Natural killer cell treated with Interleukin-12 subunit alpha and Interleukin-12 subunit beta and Interleukin-15 and Interleukin-18, amount 100 ng/mL, for 72 hours (primary cell): ENCODE measurements around the gene EFNA4. TPM values are rescaled to one million over a fixed set of nuclear protein-coding genes. Genes with fewer than 3 reads are reported as not detected.

Experiments used
- ATAC-seq, 2 donors: fragments of 150-1000 bp; cut with Tn5 transposase in 1 of 2; sonication (Bioruptor Pico), chemical (Tn5 transposase) in 1 of 2; 2 replicates each; pipeline ENCODE4 v1.10.0; 2021
- DNase-seq: peaks from one replicate; pipeline ENCODE4 v3.0.0; 2022; ENCODE audit warnings: low spot score
- H3K27ac Mint-ChIP-seq, 2 donors: 1 replicate in 1 of 2; 2 replicates in 1 of 2; pipeline ENCODE4 v1.8.0; 2022; ENCODE audit warnings: mixed read lengths in 2 of 2, mild to moderate bottlenecking in 1 of 2, moderate library complexity in 1 of 2
- H3K27me3 Mint-ChIP-seq, 2 donors: 1 replicate in 1 of 2; 2 replicates in 1 of 2; pipeline ENCODE4 v1.8.0; 2022; ENCODE audit warnings: mixed read lengths in 2 of 2
- H3K36me3 Mint-ChIP-seq: one replicate; pipeline ENCODE4 v1.8.0; 2022; ENCODE audit warnings: mixed read lengths
- H3K4me1 Mint-ChIP-seq, 2 donors: 1 replicate in 1 of 2; 2 replicates in 1 of 2; pipeline ENCODE4 v1.8.0; 2022; ENCODE audit warnings: low read depth in 2 of 2, mixed read lengths in 2 of 2, mild to moderate bottlenecking in 1 of 2
- H3K4me3 Mint-ChIP-seq: one replicate; pipeline ENCODE4 v1.8.0; 2022; ENCODE audit warnings: mixed read lengths
- H3K9me3 Mint-ChIP-seq: 2 replicates; pipeline ENCODE4 v1.8.0; 2022; ENCODE audit warnings: mixed read lengths
- total RNA-seq, 2 donors: library from RNA; stranded (reverse); gene quantifications; one replicate each; pipeline ENCODE4 v1.2.3, GENCODE V29; 2022

EFNA4 gene
- total RNA-seq, 2 donors from 2014 or later: 1.7 to 4.7 TPM

DNA sequence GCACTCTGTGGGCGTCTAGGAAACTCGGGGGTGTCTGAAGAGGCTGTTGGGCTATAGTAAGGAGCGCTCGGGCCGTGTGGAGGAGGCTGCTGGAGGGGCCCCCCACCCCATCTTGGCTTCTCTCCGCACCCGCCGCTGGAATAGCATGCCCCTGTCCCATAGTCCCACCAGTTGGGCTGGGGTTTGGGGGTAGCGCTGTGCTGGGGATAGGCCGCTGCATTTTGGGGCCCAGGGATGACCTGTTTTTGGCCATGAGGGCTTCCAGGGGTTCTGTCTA, 15.6 kb downstream of the EFNA4 start:
- Mint-ChIP-seq H3K9me3 (no peaks in the 10 kb centered on the region), H3K4me1 (peaks cover 25% of the 10 kb centered on the region in 2 donors), H3K27ac (no peak overlapping the region), H3K36me3 (peaks cover 6% of the 10 kb centered on the region), H3K27me3 (peaks cover 26 to 36% of the 10 kb centered on the region in 2 donors), H3K4me3 (peak overlapping the region; percentile 65)
- ATAC-seq (no peak), DNase-seq (peak; percentile 57)

GRCh38 chr1:155079487-155080311, 16.2 kb downstream of the EFNA4 start:
- H3K36me3 Mint-ChIP-seq: peaks cover 6% of the 10 kb centered on the region
- ATAC-seq (no peak), DNase-seq (peak; percentile 58)
- H3K27me3 Mint-ChIP-seq: peaks cover 26 to 36% of the 10 kb centered on the region in 2 donors
- no peaks in the 10 kb centered on the region for H3K9me3 Mint-ChIP-seq
- H3K27ac Mint-ChIP-seq: no peak overlapping the region
- H3K4me1 Mint-ChIP-seq: peaks cover 27 to 30% of the 10 kb centered on the region in 2 donors
- peak overlapping the region; percentile 65 for H3K4me3 Mint-ChIP-seq

GRCh38 chr1:155080312-155081228, 17.0 kb downstream of the EFNA4 start:
- no peaks in the 10 kb centered on the region for H3K9me3 Mint-ChIP-seq
- DNase-seq (peak; percentile 32), ATAC-seq (no peak)
- H3K4me3 Mint-ChIP-seq: peak overlapping the region; percentile 81
- H3K36me3 Mint-ChIP-seq: peaks cover 6% of the 10 kb centered on the region
- no peak overlapping the region for H3K27ac Mint-ChIP-seq
- H3K4me1 Mint-ChIP-seq: peaks cover 31 to 37% of the 10 kb centered on the region in 2 donors
- H3K27me3 Mint-ChIP-seq: peaks cover 26 to 36% of the 10 kb centered on the region in 2 donors

DNA sequence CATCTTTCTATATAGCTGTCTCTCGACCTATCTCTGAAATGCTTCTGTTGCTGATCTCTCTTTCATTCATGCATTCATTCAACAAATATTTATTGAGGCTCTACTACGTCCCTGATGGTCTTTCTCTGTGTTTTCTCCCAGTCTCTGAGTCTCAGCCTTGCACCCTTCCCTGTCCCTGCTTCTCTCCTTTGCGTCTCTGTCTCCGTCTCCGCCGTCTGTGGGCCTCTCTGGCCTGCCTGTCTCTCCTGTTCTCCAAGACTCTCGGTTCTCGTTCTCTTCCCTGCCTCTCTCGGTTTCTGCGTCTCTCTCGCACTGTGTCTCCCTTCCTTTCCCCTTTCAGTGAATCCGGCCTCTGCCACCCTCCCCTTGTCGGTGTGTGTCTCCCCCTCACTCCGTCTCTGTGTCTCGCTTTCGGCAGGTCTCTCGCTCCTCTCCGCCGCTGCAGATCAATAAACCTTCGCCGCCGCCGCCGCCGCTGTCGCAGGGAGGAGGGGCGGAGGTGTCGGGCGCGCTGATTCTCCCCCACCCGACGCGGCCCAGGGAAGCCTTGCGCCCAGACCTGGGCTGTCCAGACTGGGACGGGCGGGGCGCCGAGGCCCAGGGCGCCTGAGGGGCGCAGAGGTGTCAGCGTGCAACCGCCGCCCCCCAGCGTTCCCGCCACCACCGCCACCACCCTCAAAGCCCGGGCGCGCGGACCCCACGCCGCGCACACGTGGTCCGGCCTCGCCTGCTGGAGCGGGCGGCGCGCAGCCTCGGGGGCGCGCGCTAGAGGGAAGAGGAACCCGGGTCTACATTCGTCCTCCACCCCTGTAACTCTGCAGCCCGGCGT, 18.1 kb downstream of the EFNA4 start:
- H3K36me3 Mint-ChIP-seq: peaks cover 6% of the 10 kb centered on the region
- ATAC-seq (no peak), DNase-seq (no peak)
- peaks cover 34 to 38% of the 10 kb centered on the region in 2 donors for H3K4me1 Mint-ChIP-seq
- peak overlapping the region; percentile 81 for H3K4me3 Mint-ChIP-seq
- H3K27ac Mint-ChIP-seq: peak overlapping the region in 1 of 2 donors; percentile 3
- peaks cover 26 to 36% of the 10 kb centered on the region in 2 donors for H3K27me3 Mint-ChIP-seq
- H3K9me3 Mint-ChIP-seq: no peaks in the 10 kb centered on the region

DNA sequence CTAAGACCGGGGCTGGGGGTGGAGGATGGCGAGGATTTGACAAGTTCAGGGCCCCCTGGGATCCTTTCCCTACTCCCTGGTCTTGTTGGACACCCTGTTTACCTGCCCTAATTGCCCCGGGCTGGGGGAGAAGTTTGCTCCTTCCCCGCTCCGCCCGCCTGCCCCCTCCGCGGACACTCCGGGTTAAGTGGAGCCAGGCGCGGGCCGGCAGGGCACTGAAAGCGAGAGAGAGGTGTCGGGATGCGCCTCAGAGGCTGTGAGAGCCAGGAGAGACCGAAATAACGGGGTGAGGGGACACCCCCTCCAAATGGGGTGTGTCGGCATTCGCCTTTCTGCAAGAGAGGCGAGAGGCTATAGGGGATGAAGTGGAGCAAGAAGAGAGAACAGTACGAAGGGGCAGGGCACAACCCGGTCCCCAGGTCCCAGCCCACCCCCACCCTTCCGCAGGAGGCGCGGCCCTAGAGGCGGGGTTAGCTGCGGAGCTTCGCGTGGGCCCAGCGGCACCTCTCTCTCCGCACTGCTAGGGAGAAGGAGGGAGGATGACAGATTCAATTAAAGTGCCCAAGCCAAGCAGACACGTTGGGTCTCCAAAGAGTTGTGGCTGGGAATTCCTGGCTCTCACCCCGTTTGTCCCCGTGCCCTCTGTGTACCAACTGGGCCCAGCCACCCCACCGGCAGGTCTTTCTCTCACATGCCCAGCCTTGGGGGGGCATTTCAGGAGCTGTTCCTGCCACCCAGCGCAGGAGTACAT, 18.9 kb downstream of the EFNA4 start:
- DNase-seq: no peak
- Mint-ChIP-seq H3K9me3 (no peaks in the 10 kb centered on the region), H3K4me1 (peaks cover 34 to 38% of the 10 kb centered on the region in 2 donors), H3K36me3 (peaks cover 6% of the 10 kb centered on the region), H3K27me3 (peaks cover 26 to 36% of the 10 kb centered on the region in 2 donors), H3K4me3 (peak overlapping the region; percentile 27), H3K27ac (no peak overlapping the region)
- ATAC-seq: no peak

DNA sequence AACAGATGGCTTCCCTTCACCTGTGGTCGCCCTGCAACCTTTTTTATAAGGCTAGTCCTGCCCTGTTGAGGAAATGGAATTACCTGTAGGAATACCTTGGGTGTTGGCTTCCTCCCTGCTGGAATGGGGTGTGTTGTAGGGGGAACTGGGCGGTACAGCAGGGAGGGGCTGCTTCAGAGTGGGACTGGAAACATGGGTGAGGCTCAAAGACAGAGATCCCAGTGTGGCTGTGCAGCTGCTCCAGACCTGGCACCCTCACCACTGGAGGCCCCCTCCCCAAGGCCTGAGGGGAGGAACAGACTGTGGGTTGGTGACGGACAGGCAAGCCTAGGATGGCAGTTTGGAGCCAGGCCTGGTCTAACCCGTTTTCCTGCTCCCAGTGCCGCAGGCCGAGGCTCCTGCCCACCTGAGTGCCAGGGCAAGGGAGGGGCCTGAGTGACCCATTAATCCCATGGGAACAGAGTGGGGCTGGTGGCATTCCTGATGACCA, 19.6 kb downstream of the EFNA4 start:
- Mint-ChIP-seq H3K9me3 (no peaks in the 10 kb centered on the region), H3K4me1 (peaks cover 34 to 38% of the 10 kb centered on the region in 2 donors), H3K36me3 (peaks cover 6% of the 10 kb centered on the region), H3K4me3 (no peak overlapping the region), H3K27ac (no peak overlapping the region), H3K27me3 (peaks cover 26 to 36% of the 10 kb centered on the region in 2 donors)
- no peak for ATAC-seq
- no peak for DNase-seq

GRCh38 chr1:155083865-155084721, 20.6 kb downstream of the EFNA4 start:
- Mint-ChIP-seq H3K4me3 (peak overlapping the region; percentile 92), H3K36me3 (peaks cover 6% of the 10 kb centered on the region), H3K4me1 (peaks cover 34 to 38% of the 10 kb centered on the region in 2 donors), H3K27ac (peak overlapping the region; percentile 90 to 91), H3K27me3 (peaks cover 26 to 35% of the 10 kb centered on the region in 2 donors), H3K9me3 (no peaks in the 10 kb centered on the region)
- ATAC-seq (no peak), DNase-seq (no peak)

- Mint-ChIP-seq H3K27me3 (peaks cover 18 to 27% of the 10 kb centered on the region in 2 donors), H3K4me1 (peaks cover 26 to 30% of the 10 kb centered on the region in 2 donors), H3K9me3 (no peaks in the 10 kb centered on the region), H3K27ac (peak overlapping the region; percentile 90 to 91), H3K36me3 (peaks cover 6% of the 10 kb centered on the region), H3K4me3 (peak overlapping the region; percentile 92)
- DNase-seq (peak; percentile 93), ATAC-seq (peak; percentile 92 to 93)
These were observed 21.4 kb downstream of the EFNA4 start for GRCh38 chr1:155084722-155085503.

- Mint-ChIP-seq H3K4me1 (peaks cover 25 to 30% of the 10 kb centered on the region in 2 donors), H3K27ac (peak overlapping the region; percentile 90 to 91), H3K9me3 (no peaks in the 10 kb centered on the region), H3K4me3 (peak overlapping the region; percentile 92), H3K36me3 (peaks cover 6% of the 10 kb centered on the region), H3K27me3 (peaks cover 17 to 24% of the 10 kb centered on the region in 2 donors)
- ATAC-seq: peak; percentile 25 to 43
- peak; percentile 80 for DNase-seq
These were observed 22.1 kb downstream of the EFNA4 start for GRCh38 chr1:155085504-155086127.

DNA sequence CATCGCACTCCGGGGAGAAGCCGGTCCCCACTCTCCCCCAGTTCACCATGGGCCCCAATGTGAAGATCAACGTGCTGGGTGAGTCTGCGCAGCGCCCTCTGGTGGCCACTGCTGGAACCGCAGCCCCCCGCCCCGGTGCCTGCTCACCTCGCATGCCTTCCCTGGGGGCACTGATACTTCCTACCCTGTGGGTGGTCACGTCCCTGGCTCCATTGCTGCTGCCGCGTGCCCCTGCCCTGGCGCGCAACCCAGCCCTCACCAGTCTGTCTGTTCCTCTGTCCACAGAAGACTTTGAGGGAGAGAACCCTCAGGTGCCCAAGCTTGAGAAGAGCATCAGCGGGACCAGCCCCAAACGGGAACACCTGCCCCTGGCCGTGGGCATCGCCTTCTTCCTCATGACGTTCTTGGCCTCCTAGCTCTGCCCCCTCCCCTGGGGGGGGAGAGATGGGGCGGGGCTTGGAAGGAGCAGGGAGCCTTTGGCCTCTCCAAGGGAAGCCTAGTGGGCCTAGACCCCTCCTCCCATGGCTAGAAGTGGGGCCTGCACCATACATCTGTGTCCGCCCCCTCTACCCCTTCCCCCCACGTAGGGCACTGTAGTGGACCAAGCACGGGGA, 22.7 kb downstream of the EFNA4 start:
- Mint-ChIP-seq H3K4me1 (peaks cover 24 to 31% of the 10 kb centered on the region in 2 donors), H3K4me3 (peak overlapping the region; percentile 52), H3K36me3 (peaks cover 6% of the 10 kb centered on the region), H3K9me3 (no peaks in the 10 kb centered on the region), H3K27me3 (peaks cover 17 to 21% of the 10 kb centered on the region in 2 donors), H3K27ac (no peak overlapping the region)
- DNase-seq (peak; percentile 81), ATAC-seq (peak in 1 of 2 donors; percentile 25)
